Measurements from ENCODE around the gene EHD1. TPM values are rescaled to one million over a fixed set of nuclear protein-coding genes. Genes with fewer than 3 reads are reported as not detected.

Gene EHD1
- total and polyA plus RNA-seq, 2 of the 4 experiments (the other 2 are of a cell fraction): 107 to 209 TPM

DNA sequence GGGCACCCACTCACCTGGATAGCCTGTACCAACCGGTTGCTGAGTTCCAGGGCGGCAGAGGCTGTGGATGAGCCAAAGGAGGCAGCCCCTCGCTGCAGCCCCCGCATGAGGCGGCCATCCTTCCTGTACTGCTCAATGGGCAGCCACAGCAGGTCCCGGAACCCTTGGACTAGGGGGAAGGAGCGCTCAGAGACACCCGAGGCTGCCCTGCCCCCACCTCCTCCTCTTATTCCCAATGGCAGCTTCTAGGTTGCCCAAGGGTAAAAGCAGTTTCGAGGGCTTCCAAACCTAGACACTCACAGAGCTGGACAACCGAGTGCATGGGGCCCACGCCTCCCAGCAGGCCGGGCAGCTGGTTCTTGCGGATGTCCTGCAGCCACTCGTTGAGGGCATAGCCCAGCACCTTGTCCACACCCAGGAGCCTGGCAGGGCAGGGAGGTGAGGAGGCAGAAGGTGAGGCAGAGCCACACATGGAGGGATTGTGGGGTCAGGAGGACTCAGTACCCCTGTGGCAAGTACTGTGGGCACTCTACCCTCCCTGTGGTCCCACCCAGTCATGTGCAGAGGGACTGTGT is 18.1 kb upstream of the EHD1 start:
- H3K4me1 ChIP-seq (ENCODE audit: control insufficient read depth, insufficient read depth, low read length): no peaks in the 10 kb centered on the region
- DNase-seq (no peak), ATAC-seq (ENCODE audit: low read depth) (no peak)
- H3K23ac ChIP-seq (ENCODE audit: low read depth, low read length): no peak overlapping the region
- no peak overlapping the region for H3K4ac ChIP-seq (ENCODE audit: low read depth, low read length)
- no peak overlapping the region for H3K4me3 ChIP-seq (ENCODE audit: insufficient read depth, low read depth, low read length)
- no peak overlapping the region for H3K27ac ChIP-seq (ENCODE audit: insufficient read depth, low read length)
- ChIA-PET POLR2A (ENCODE audit: unreplicated experiment) (no interaction called here), CTCF (no interaction called here)
- H3K9me1 ChIP-seq (ENCODE audit: insufficient read depth, low read length): no peaks in the 10 kb centered on the region
- dilution Hi-C loops (cut with HindIII; ENCODE audit: low sequenced_read_pairs, unreplicated experiment): no loop called here
- H4K5ac ChIP-seq (ENCODE audit: low read depth, low read length): no peak overlapping the region
- H3K9ac ChIP-seq (ENCODE audit: low read depth, low read length): no peak overlapping the region
- no peaks in the 10 kb centered on the region for H3K27me3 ChIP-seq (ENCODE audit: control insufficient read depth, insufficient read depth, low read length)
- H2BK15ac ChIP-seq (ENCODE audit: low read depth, low read length): no peak overlapping the region
- H4K91ac ChIP-seq (ENCODE audit: insufficient read depth, low read depth, low read length): no peak overlapping the region
- H3K9me3 ChIP-seq (ENCODE audit: control insufficient read depth, insufficient read depth, low read length): no peaks in the 10 kb centered on the region
- no TSS peak for BruUV-seq (replicated peaks)
- H2AFZ ChIP-seq (replicated peaks; ENCODE audit: low read length, poor library complexity): no peak overlapping the region
- no peak overlapping the region for H4K8ac ChIP-seq (ENCODE audit: low read depth in 2 of 2, low read length in 2 of 2)
- 100% methylated on average over 1 of the region's 14 CpGs; no CpG with 5 or more reads in 1 of the 2 experiments for WGBS, 2 experiments (ENCODE audit: extremely low coverage in 2 of 2, insufficient read length in 1 of 2)
- H4K20me1 ChIP-seq (ENCODE audit: insufficient read depth, low read length): peaks cover 4% of the 10 kb centered on the region; the same call in 1 of the 2 replicates
- peaks cover 40% of the 10 kb centered on the region for H3K36me3 ChIP-seq (ENCODE audit: control insufficient read depth, insufficient read depth, low read length)
- H2BK120ac ChIP-seq (ENCODE audit: low read depth, low read length): no peak overlapping the region
- no peak overlapping the region for H3K4me2 ChIP-seq (ENCODE audit: low read depth, low read length)
- no peak overlapping the region for H2AK5ac ChIP-seq (ENCODE audit: low read depth, low read length)
- intact Hi-C loops (cut with micrococcal nuclease): no loop called here
- no peaks in the 10 kb centered on the region for H3K79me1 ChIP-seq (ENCODE audit: low read depth in 1 of 2, low read length in 2 of 2)
- H2BK5ac ChIP-seq (ENCODE audit: low read depth, low read length, poor library complexity, severe bottlenecking): no peak overlapping the region
- H3K18ac ChIP-seq (ENCODE audit: low read depth, low read length): no peak overlapping the region
- no peak overlapping the region for H3K56ac ChIP-seq (ENCODE audit: extremely low read depth, insufficient read depth, low read length)
- H2AK9ac ChIP-seq (replicated peaks; ENCODE audit: low read depth, low read length, poor library complexity): no peak overlapping the region
- in situ Hi-C loops (cut with MboI; ENCODE audit: low sequenced_read_pairs): no loop called here
- no peak for TF ChIP-seq RAD21 (IDR thresholded peaks at IDR 0.05; ENCODE audit: low read length)
- TF ChIP-seq, protein P1, sequence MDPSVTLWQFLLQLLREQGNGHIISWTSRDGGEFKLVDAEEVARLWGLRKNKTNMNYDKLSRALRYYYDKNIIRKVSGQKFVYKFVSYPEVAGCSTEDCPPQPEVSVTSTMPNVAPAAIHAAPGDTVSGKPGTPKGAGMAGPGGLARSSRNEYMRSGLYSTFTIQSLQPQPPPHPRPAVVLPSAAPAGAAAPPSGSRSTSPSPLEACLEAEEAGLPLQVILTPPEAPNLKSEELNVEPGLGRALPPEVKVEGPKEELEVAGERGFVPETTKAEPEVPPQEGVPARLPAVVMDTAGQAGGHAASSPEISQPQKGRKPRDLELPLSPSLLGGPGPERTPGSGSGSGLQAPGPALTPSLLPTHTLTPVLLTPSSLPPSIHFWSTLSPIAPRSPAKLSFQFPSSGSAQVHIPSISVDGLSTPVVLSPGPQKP (IDR thresholded peaks at IDR 0.05; ENCODE audit: borderline replicate concordance, low read depth, low read length): no peak
- no peak for TF ChIP-seq SMC3 (IDR thresholded peaks at IDR 0.05; ENCODE audit: low read depth, low read length)
- no peak for TF ChIP-seq RFX5 (IDR thresholded peaks at IDR 0.05; ENCODE audit: low read depth, low read length)
- no peak for TF ChIP-seq MAFK (IDR thresholded peaks at IDR 0.05; ENCODE audit: low read depth, low read length)
- TF ChIP-seq POLR2A (IDR thresholded peaks at IDR 0.05; ENCODE audit: low read depth, low read length): no peak
- TF ChIP-seq, protein P2, sequence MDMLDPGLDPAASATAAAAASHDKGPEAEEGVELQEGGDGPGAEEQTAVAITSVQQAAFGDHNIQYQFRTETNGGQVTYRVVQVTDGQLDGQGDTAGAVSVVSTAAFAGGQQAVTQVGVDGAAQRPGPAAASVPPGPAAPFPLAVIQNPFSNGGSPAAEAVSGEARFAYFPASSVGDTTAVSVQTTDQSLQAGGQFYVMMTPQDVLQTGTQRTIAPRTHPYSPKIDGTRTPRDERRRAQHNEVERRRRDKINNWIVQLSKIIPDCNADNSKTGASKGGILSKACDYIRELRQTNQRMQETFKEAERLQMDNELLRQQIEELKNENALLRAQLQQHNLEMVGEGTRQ (IDR thresholded peaks at IDR 0.05; ENCODE audit: low read depth, low read length): no peak
- TF ChIP-seq CEBPB (IDR thresholded peaks at IDR 0.05; ENCODE audit: low read depth, low read length): no peak
- no peak for TF ChIP-seq NFE2L2 (IDR thresholded peaks at IDR 0.05; ENCODE audit: low read depth, low read length)
- no peak for TF ChIP-seq MXI1 (IDR thresholded peaks at IDR 0.05; ENCODE audit: borderline replicate concordance, low read depth, low read length)
- TF ChIP-seq MAZ (IDR thresholded peaks at IDR 0.05; ENCODE audit: borderline replicate concordance, low read depth, low read length): no peak
- no peak for TF ChIP-seq CHD1 (IDR thresholded peaks at IDR 0.05; ENCODE audit: low read depth, low read length)
- no peak for TF ChIP-seq BHLHE40 (IDR thresholded peaks at IDR 0.05; ENCODE audit: low read depth, low read length)
- no peak for TF ChIP-seq RCOR1 (IDR thresholded peaks at IDR 0.05; ENCODE audit: insufficient replicate concordance, low read length)
- TF ChIP-seq, protein P3, sequence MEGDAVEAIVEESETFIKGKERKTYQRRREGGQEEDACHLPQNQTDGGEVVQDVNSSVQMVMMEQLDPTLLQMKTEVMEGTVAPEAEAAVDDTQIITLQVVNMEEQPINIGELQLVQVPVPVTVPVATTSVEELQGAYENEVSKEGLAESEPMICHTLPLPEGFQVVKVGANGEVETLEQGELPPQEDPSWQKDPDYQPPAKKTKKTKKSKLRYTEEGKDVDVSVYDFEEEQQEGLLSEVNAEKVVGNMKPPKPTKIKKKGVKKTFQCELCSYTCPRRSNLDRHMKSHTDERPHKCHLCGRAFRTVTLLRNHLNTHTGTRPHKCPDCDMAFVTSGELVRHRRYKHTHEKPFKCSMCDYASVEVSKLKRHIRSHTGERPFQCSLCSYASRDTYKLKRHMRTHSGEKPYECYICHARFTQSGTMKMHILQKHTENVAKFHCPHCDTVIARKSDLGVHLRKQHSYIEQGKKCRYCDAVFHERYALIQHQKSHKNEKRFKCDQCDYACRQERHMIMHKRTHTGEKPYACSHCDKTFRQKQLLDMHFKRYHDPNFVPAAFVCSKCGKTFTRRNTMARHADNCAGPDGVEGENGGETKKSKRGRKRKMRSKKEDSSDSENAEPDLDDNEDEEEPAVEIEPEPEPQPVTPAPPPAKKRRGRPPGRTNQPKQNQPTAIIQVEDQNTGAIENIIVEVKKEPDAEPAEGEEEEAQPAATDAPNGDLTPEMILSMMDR (conservative IDR thresholded peaks at IDR 0.05; ENCODE audit: low read depth, low read length): no peak
- TF ChIP-seq FOS (IDR thresholded peaks at IDR 0.05; ENCODE audit: low read depth, low read length): no peak
- H3K14ac ChIP-seq (replicated peaks; ENCODE audit: low read depth, low read length): no peak overlapping the region
- no peak overlapping the region for H2BK20ac ChIP-seq (ENCODE audit: low read depth, low read length)

Data from IMR-90 (cell line).